Measurements from ENCODE around the gene PGD. TPM values are rescaled to one million over a fixed set of nuclear protein-coding genes. Genes with fewer than 3 reads are reported as not detected.

The PGD gene
- total RNA-seq, 3 donors from 2014 or later (not counting 1 experiment from before 2014, with no cell fraction given): 35.8 to 113 (median 39.8) TPM

DNA sequence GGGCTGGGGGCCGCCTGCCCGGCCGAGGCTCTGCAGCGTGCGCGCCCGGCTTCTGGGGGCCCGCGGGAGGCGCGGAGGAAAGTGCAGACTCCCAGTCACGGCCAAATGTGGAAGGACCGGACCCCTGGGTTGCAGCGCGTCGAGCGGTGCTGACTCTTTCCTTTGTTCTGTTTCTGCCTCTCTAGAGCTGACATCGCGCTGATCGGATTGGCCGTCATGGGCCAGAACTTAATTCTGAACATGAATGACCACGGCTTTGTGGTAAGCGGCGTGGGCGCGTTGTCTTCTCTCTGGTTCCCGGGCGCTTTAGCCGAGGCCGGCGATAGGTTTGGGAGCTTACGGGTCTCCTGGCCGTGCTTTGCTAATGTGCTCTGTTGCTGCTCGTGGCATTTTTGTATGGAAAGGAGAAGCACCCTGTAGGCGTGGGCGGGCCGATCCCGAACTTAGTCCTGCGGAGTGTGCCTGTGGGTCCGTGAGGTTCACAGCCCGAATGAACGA is 629 bp downstream of the PGD start:
- TF ChIP-seq, protein P1, sequence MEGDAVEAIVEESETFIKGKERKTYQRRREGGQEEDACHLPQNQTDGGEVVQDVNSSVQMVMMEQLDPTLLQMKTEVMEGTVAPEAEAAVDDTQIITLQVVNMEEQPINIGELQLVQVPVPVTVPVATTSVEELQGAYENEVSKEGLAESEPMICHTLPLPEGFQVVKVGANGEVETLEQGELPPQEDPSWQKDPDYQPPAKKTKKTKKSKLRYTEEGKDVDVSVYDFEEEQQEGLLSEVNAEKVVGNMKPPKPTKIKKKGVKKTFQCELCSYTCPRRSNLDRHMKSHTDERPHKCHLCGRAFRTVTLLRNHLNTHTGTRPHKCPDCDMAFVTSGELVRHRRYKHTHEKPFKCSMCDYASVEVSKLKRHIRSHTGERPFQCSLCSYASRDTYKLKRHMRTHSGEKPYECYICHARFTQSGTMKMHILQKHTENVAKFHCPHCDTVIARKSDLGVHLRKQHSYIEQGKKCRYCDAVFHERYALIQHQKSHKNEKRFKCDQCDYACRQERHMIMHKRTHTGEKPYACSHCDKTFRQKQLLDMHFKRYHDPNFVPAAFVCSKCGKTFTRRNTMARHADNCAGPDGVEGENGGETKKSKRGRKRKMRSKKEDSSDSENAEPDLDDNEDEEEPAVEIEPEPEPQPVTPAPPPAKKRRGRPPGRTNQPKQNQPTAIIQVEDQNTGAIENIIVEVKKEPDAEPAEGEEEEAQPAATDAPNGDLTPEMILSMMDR (IDR thresholded peaks at IDR 0.05): no peak
- peak overlapping the region; percentile 78 to 87 for H3K27ac Mint-ChIP-seq
- DNase-seq (no peak), ATAC-seq (no peak)
- peaks cover 18% of the 10 kb centered on the region for H3K4me1 ChIP-seq (ENCODE audit: control insufficient read depth, insufficient read depth, low read length)
- H3K9me3 Mint-ChIP-seq: no peaks in the 10 kb centered on the region
- H3K27me3 ChIP-seq (ENCODE audit: control insufficient read depth, insufficient read depth, low read length): no peaks in the 10 kb centered on the region
- H3K27ac ChIP-seq (ENCODE audit: low read length): no peak overlapping the region
- peaks cover 12% of the 10 kb centered on the region for H3K36me3 ChIP-seq (ENCODE audit: control insufficient read depth, insufficient read depth, low read length)
- no peaks in the 10 kb centered on the region for H3K27me3 Mint-ChIP-seq (ENCODE audit: low read depth in 2 of 2)
- H3K36me3 Mint-ChIP-seq: peaks cover 5% of the 10 kb centered on the region
- peaks cover 15 to 19% of the 10 kb centered on the region in 2 donors for H3K4me1 Mint-ChIP-seq
- WGBS (ENCODE audit: insufficient coverage): 3% methylated on average over 42 of the region's 42 CpGs
- peak overlapping the region; percentile 41 for H3K4me3 ChIP-seq (ENCODE audit: low read length)
- intact Hi-C loops (cut with micrococcal nuclease): loop anchor here (2.0 kb wide), 2 partner anchors 29 to 75 kb away; partner anchors contain the start of gene PEX14
- H3K4me3 Mint-ChIP-seq: peak overlapping the region; percentile 93
- no peaks in the 10 kb centered on the region for H3K9me3 ChIP-seq (ENCODE audit: control insufficient read depth, insufficient read depth, low read length)

DNA sequence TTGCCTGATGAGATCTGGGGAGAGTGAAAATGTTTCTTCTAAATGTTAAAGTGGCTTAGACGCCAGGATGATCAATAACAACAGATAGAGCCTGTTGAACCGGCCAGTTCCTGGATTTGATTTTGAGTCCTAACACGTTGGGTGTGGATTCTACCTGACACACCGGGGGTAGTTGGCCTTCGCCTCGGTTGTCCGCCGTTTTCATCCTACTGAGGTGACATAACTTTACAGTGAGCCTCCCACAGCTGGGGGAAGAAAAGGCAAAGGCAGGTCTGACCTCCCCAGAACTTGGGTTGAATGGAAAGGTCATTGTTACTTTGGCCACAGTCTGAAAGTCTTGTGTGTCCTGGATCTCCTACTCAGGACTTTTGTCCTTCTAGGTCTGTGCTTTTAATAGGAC is 1.1 kb downstream of the PGD start:
- H3K4me3 Mint-ChIP-seq: peak overlapping the region; percentile 93
- no peak overlapping the region for H3K27ac ChIP-seq (ENCODE audit: low read length)
- peaks cover 15 to 19% of the 10 kb centered on the region in 2 donors for H3K4me1 Mint-ChIP-seq
- H3K27me3 ChIP-seq (ENCODE audit: control insufficient read depth, insufficient read depth, low read length): no peaks in the 10 kb centered on the region
- ATAC-seq (no peak), DNase-seq (no peak)
- peaks cover 18% of the 10 kb centered on the region for H3K4me1 ChIP-seq (ENCODE audit: control insufficient read depth, insufficient read depth, low read length)
- no peaks in the 10 kb centered on the region for H3K9me3 ChIP-seq (ENCODE audit: control insufficient read depth, insufficient read depth, low read length)
- TF ChIP-seq, protein P1 (IDR thresholded peaks at IDR 0.05): no peak
- peaks cover 17% of the 10 kb centered on the region for H3K36me3 ChIP-seq (ENCODE audit: control insufficient read depth, insufficient read depth, low read length)
- 73% methylated on average over 8 of the region's 8 CpGs for WGBS (ENCODE audit: insufficient coverage)
- H3K9me3 Mint-ChIP-seq: no peaks in the 10 kb centered on the region
- no peaks in the 10 kb centered on the region for H3K27me3 Mint-ChIP-seq (ENCODE audit: low read depth in 2 of 2)
- intact Hi-C loops (cut with micrococcal nuclease): no loop called here
- peak overlapping the region; percentile 41 for H3K4me3 ChIP-seq (ENCODE audit: low read length)
- H3K27ac Mint-ChIP-seq: peak overlapping the region; percentile 78 to 87
- H3K36me3 Mint-ChIP-seq: peaks cover 5% of the 10 kb centered on the region

DNA sequence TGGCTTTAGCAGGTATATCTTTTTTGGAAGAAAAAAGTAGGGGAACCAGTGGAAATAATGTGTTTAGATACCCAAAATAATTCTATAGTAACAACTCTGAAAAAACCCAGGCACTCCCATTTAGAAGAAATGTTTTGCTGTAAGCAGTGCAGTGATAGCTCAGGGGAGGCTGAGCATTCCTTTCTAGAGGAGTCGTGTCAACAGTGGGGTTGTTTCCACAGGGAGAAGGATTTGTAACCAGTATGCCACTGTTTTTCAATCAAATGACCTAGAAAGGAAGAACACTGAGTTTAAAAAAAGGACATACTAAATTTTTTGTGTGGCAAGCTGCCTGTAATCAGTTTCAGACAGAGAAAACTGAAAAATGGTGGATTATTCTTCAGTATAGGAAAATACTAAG is 2.4 kb downstream of the PGD start:
- WGBS (ENCODE audit: insufficient coverage): 100% methylated on average over 1 of the region's 1 CpG
- Histone ChIP-seq H3K27ac (ENCODE audit: low read length) (no peak overlapping the region), H3K36me3 (ENCODE audit: control insufficient read depth, insufficient read depth, low read length) (peaks cover 22% of the 10 kb centered on the region), H3K9me3 (ENCODE audit: control insufficient read depth, insufficient read depth, low read length) (no peaks in the 10 kb centered on the region), H3K4me3 (ENCODE audit: low read length) (no peak overlapping the region), H3K4me1 (ENCODE audit: control insufficient read depth, insufficient read depth, low read length) (peaks cover 18% of the 10 kb centered on the region), H3K27me3 (ENCODE audit: control insufficient read depth, insufficient read depth, low read length) (no peaks in the 10 kb centered on the region)
- TF ChIP-seq, protein P1 (IDR thresholded peaks at IDR 0.05): no peak
- Mint-ChIP-seq H3K27me3 (ENCODE audit: low read depth in 2 of 2) (no peaks in the 10 kb centered on the region), H3K9me3 (no peaks in the 10 kb centered on the region), H3K4me1 (peaks cover 15 to 19% of the 10 kb centered on the region in 2 donors), H3K27ac (no peak overlapping the region), H3K36me3 (peaks cover 5% of the 10 kb centered on the region), H3K4me3 (peak overlapping the region; percentile 21)
- no peak for ATAC-seq
- intact Hi-C loops (cut with micrococcal nuclease): no loop called here
- DNase-seq: no peak

DNA sequence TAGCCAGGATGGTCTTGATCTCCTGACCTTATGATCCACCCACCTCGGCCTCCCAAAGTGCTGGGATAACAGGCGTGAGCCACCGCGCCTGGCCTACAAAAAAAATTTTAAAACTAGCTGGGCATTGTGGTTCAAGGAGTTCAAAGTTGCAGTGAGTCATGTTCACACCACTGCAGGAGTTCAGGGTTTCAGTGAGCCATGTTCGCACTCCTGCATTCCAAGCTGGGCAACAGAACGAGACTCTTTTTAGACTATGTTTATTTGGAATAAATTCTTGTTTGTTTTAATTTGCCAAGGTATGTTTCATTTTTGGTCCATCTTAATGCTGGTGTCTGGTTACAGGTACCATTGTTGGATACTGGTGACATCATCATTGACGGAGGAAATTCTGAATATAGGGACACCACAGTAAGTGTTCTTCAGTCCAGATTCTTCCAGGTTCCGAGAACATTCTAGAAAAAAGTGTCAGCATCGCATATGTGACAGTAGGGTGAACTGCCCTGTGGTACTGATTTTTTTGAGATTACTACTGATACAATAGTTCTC is 3.9 kb downstream of the PGD start:
- H3K4me3 Mint-ChIP-seq: no peak overlapping the region

More for the DNA sequence above, 3.9 kb downstream of the PGD start:
- WGBS (ENCODE audit: insufficient coverage): 97% methylated on average over 9 of the region's 9 CpGs
- Mint-ChIP-seq H3K9me3 (no peaks in the 10 kb centered on the region), H3K4me1 (peaks cover 15 to 19% of the 10 kb centered on the region in 2 donors), H3K27ac (no peak overlapping the region), H3K27me3 (ENCODE audit: low read depth in 2 of 2) (no peaks in the 10 kb centered on the region), H3K36me3 (peaks cover 13% of the 10 kb centered on the region)
- no peak overlapping the region for H3K4me3 ChIP-seq (ENCODE audit: low read length)
- no peak overlapping the region for H3K27ac ChIP-seq (ENCODE audit: low read length)
- no peak for ATAC-seq
- DNase-seq: no peak
- peaks cover 26% of the 10 kb centered on the region for H3K36me3 ChIP-seq (ENCODE audit: control insufficient read depth, insufficient read depth, low read length)
- intact Hi-C loops (cut with micrococcal nuclease): no loop called here
- TF ChIP-seq, protein P1 (IDR thresholded peaks at IDR 0.05): no peak
- no peaks in the 10 kb centered on the region for H3K9me3 ChIP-seq (ENCODE audit: control insufficient read depth, insufficient read depth, low read length)
- no peaks in the 10 kb centered on the region for H3K27me3 ChIP-seq (ENCODE audit: control insufficient read depth, insufficient read depth, low read length)
- H3K4me1 ChIP-seq (ENCODE audit: control insufficient read depth, insufficient read depth, low read length): peaks cover 17% of the 10 kb centered on the region
